Neural crest cell (in vitro differentiated cells): ENCODE measurements around the gene KCNIP3. TPM values are rescaled to one million over a fixed set of nuclear protein-coding genes. Genes with fewer than 3 reads are reported as not detected.

Experiments used
- DNase-seq: peaks from one replicate; pipeline ENCODE4 v3.0.0; 2021; ENCODE audit warnings: low read depth, mixed read lengths, low spot score
- H3K27ac Mint-ChIP-seq: one replicate; pipeline ENCODE4 v1.8.0; 2021; ENCODE audit warnings: mild to moderate bottlenecking, mixed read lengths; ENCODE audit not compliant: unreplicated experiment
- H3K27me3 Mint-ChIP-seq: 2 replicates; pipeline ENCODE4 v1.8.0; 2021; ENCODE audit warnings: low read depth, mild to moderate bottlenecking, mixed read lengths
- H3K36me3 Mint-ChIP-seq: 2 replicates; pipeline ENCODE4 v1.8.0; 2021; ENCODE audit warnings: low read depth, mild to moderate bottlenecking, mixed read lengths
- H3K4me1 Mint-ChIP-seq: 2 replicates; pipeline ENCODE4 v1.8.0; 2021; ENCODE audit warnings: mixed read lengths
- H3K4me3 Mint-ChIP-seq: one replicate; pipeline ENCODE4 v1.8.0; 2021; ENCODE audit warnings: mild to moderate bottlenecking, mixed read lengths
- H3K9me3 Mint-ChIP-seq: 2 replicates; pipeline ENCODE4 v1.8.0; 2021; ENCODE audit warnings: mixed read lengths
- total RNA-seq: library from RNA; stranded (reverse); gene quantifications from 2 replicates; pipeline ENCODE4 v1.2.1, GENCODE V29; 2021
- TF ChIP-seq, protein P1 (sequence below): fragments of 200-600 bp; sonication (generic); conservative IDR thresholded peaks from 2 replicates; pipeline ENCODE4 v1.5.0; 2021; ENCODE audit warnings: antibody characterized with exemption, mild to moderate bottlenecking

The KCNIP3 gene
- total RNA-seq, 1 donor from 2014 or later, result 2.9 TPM

DNA sequence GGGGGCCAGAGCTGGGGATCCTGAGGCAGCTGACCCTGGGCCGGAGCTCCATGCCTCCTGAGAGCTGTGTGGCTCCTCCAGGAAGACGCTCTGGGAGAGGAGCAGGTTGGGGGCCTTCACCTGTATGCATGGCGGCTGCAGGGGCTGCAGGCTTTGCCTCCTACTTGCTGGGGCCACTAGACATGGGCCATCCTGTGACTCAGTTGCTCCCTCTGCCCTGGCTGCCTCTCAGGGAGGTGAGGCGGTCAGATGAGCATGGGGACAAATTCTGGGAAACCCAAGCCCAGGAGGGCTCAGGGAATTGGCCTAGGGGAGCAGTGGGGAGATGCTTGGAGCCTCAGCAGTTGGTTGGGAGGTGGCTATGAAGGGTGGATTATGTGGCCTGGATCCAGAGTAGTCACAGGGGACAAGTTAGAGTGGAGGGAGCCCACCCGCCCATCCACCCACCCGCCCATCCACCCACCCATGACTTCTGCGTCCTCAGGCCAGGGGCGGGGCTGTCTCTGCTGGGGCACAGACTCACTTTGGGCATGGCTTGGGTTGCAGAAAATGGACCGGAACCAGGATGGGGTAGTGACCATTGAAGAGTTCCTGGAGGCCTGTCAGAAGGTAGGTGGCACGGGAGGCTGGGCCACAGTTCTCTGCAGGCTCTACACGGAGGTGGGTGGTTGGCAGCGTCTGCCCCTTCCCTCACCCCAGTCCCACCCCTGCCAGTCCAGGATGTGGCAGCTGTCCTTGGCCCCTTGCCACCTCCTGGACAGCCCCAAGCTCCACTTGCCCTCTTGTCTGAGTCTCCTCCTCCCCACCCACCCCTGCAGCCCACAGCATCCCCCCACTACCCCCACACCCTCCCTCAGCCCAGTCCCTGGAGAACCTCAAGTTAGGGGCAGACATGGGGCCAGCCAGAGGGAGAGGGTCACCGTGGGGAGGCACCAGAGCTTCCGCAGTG lies 85.8 kb downstream of the KCNIP3 start:
- TF ChIP-seq, protein P1, sequence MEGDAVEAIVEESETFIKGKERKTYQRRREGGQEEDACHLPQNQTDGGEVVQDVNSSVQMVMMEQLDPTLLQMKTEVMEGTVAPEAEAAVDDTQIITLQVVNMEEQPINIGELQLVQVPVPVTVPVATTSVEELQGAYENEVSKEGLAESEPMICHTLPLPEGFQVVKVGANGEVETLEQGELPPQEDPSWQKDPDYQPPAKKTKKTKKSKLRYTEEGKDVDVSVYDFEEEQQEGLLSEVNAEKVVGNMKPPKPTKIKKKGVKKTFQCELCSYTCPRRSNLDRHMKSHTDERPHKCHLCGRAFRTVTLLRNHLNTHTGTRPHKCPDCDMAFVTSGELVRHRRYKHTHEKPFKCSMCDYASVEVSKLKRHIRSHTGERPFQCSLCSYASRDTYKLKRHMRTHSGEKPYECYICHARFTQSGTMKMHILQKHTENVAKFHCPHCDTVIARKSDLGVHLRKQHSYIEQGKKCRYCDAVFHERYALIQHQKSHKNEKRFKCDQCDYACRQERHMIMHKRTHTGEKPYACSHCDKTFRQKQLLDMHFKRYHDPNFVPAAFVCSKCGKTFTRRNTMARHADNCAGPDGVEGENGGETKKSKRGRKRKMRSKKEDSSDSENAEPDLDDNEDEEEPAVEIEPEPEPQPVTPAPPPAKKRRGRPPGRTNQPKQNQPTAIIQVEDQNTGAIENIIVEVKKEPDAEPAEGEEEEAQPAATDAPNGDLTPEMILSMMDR, result no peak
- Mint-ChIP-seq H3K36me3 (no peaks in the 10 kb centered on the region), H3K9me3 (no peaks in the 10 kb centered on the region), H3K4me3 (no peak overlapping the region), H3K27me3 (no peaks in the 10 kb centered on the region), H3K27ac (peak overlapping the region; percentile 67), H3K4me1 (no peaks in the 10 kb centered on the region)
- no peak for DNase-seq

GRCh38 chr2:95383635-95384027 lies 86.5 kb downstream of the KCNIP3 start:
- Mint-ChIP-seq H3K27ac (no peak overlapping the region), H3K36me3 (no peaks in the 10 kb centered on the region), H3K4me3 (no peak overlapping the region), H3K9me3 (no peaks in the 10 kb centered on the region), H3K4me1 (no peaks in the 10 kb centered on the region), H3K27me3 (no peaks in the 10 kb centered on the region)
- no peak for DNase-seq
- TF ChIP-seq, protein P1, result no peak

- DNase-seq, result no peak
- TF ChIP-seq, protein P1, result no peak
- H3K4me1 Mint-ChIP-seq, result no peaks in the 10 kb centered on the region
- no peak overlapping the region for H3K27ac Mint-ChIP-seq
- H3K9me3 Mint-ChIP-seq, result no peaks in the 10 kb centered on the region
- no peaks in the 10 kb centered on the region for H3K36me3 Mint-ChIP-seq
- H3K27me3 Mint-ChIP-seq, result no peaks in the 10 kb centered on the region
- no peak overlapping the region for H3K4me3 Mint-ChIP-seq
Measured at GRCh38 chr2:95384854-95385569, 87.9 kb downstream of the KCNIP3 start.

DNA sequence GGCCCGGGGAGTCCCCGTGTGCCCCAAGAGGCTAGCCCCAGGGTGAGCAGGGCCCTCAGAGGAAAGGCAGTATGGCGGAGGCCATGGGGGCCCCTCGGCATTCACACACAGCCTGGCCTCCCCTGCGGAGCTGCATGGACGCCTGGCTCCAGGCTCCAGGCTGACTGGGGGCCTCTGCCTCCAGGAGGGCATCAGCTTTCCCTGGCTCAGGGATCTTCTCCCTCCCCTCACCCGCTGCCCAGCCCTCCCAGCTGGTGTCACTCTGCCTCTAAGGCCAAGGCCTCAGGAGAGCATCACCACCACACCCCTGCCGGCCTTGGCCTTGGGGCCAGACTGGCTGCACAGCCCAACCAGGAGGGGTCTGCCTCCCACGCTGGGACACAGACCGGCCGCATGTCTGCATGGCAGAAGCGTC lies 88.4 kb downstream of the KCNIP3 start:
- DNase-seq, result no peak
- Mint-ChIP-seq H3K9me3 (no peaks in the 10 kb centered on the region), H3K27ac (no peak overlapping the region), H3K4me3 (no peak overlapping the region), H3K36me3 (no peaks in the 10 kb centered on the region), H3K27me3 (no peaks in the 10 kb centered on the region), H3K4me1 (no peaks in the 10 kb centered on the region)
- TF ChIP-seq, protein P1, result no peak

DNA sequence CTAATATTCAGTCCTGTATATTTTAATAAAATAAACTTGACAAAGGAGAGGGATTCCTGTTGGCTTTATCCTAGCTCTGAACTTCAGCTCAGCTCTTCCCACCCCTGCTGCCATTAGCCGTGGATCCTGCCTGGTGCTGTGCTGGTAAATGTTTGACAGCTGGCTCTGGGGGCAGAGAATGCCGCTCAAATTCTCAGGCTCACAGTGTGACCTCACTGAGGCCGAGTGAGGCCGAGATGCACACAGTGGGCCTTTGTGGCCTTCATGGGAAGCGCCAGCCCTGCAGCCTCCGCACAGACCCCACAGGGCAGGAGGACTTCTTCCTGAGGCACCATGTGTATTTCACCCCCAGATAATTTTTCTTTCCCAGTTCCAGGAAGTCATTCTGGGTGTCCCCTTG lies 88.9 kb downstream of the KCNIP3 start:
- no peak for DNase-seq
- Mint-ChIP-seq H3K27me3 (no peaks in the 10 kb centered on the region), H3K4me3 (no peak overlapping the region), H3K9me3 (no peaks in the 10 kb centered on the region), H3K27ac (peak overlapping the region; percentile 78), H3K36me3 (no peaks in the 10 kb centered on the region), H3K4me1 (no peaks in the 10 kb centered on the region)
- TF ChIP-seq, protein P1, result no peak
